ENCODE data around the gene UBAP2.

Gene UBAP2

GRCh38 chr9:33927694-33928093, 121.0 kb downstream of the UBAP2 start:
- Histone ChIP-seq H3K36me3 (peaks cover 95% of the 10 kb centered on the region), H3K27me3 (ENCODE audit: insufficient read depth, low read depth, severe bottlenecking) (no peaks in the 10 kb centered on the region), H3K4me3 (ENCODE audit: low read depth, low read length) (no peak overlapping the region), H3K9me3 (ENCODE audit: severe bottlenecking) (no peaks in the 10 kb centered on the region), H3K27ac (no peak overlapping the region)
- no peak for DNase-seq
- no peak for TF ChIP-seq CTCF (IDR thresholded peaks at IDR 0.05; ENCODE audit: low read depth, low read length)

- H3K27me3 ChIP-seq (ENCODE audit: insufficient read depth, low read depth, severe bottlenecking), result no peaks in the 10 kb centered on the region
- H3K9me3 ChIP-seq (ENCODE audit: severe bottlenecking), result no peaks in the 10 kb centered on the region
- TF ChIP-seq CTCF (IDR thresholded peaks at IDR 0.05; ENCODE audit: low read depth, low read length), result no peak
- no peak for DNase-seq
- peaks cover 95% of the 10 kb centered on the region for H3K36me3 ChIP-seq
- no peak overlapping the region for H3K27ac ChIP-seq
- H3K4me3 ChIP-seq (ENCODE audit: low read depth, low read length), result no peak overlapping the region
Measured at GRCh38 chr9:33926746-33927485, 121.8 kb downstream of the UBAP2 start.

- Histone ChIP-seq H3K9me3 (ENCODE audit: severe bottlenecking) (no peaks in the 10 kb centered on the region), H3K27ac (no peak overlapping the region), H3K4me3 (ENCODE audit: low read depth, low read length) (no peak overlapping the region), H3K36me3 (peaks cover 98% of the 10 kb centered on the region), H3K27me3 (ENCODE audit: insufficient read depth, low read depth, severe bottlenecking) (no peaks in the 10 kb centered on the region)
- peak; percentile 79 for TF ChIP-seq CTCF (IDR thresholded peaks at IDR 0.05; ENCODE audit: low read depth, low read length)
- DNase-seq, result peak; percentile 60
Measured at GRCh38 chr9:33924978-33925797, 123.5 kb downstream of the UBAP2 start.

GRCh38 chr9:33923998-33924701, 124.5 kb downstream of the UBAP2 start:
- no peak for TF ChIP-seq CTCF (IDR thresholded peaks at IDR 0.05; ENCODE audit: low read depth, low read length)
- Histone ChIP-seq H3K27ac (no peak overlapping the region), H3K27me3 (ENCODE audit: insufficient read depth, low read depth, severe bottlenecking) (no peaks in the 10 kb centered on the region), H3K9me3 (ENCODE audit: severe bottlenecking) (no peaks in the 10 kb centered on the region), H3K36me3 (peaks cover 100% of the 10 kb centered on the region), H3K4me3 (ENCODE audit: low read depth, low read length) (no peak overlapping the region)
- no peak for DNase-seq

GRCh38 chr9:33923079-33923478, 125.6 kb downstream of the UBAP2 start:
- no peak for DNase-seq
- no peak overlapping the region for H3K4me3 ChIP-seq (ENCODE audit: low read depth, low read length)
- no peaks in the 10 kb centered on the region for H3K27me3 ChIP-seq (ENCODE audit: insufficient read depth, low read depth, severe bottlenecking)
- H3K9me3 ChIP-seq (ENCODE audit: severe bottlenecking), result no peaks in the 10 kb centered on the region
- no peak for TF ChIP-seq CTCF (IDR thresholded peaks at IDR 0.05; ENCODE audit: low read depth, low read length)
- no peak overlapping the region for H3K27ac ChIP-seq
- peaks cover 99% of the 10 kb centered on the region for H3K36me3 ChIP-seq
